T-cell (primary cell): ENCODE results near the gene MAP3K7CL. TPM values are rescaled to one million over a fixed set of nuclear protein-coding genes. Genes with fewer than 3 reads are reported as not detected.

Source experiments
- ATAC-seq, 4 experiments: fragments of 200-7000 bp in 3 of 4; fragments of 150-1000 bp in 1 of 4; cut with Tn5 transposase; replicated peaks in 1 of 4; 1 replicate in 3 of 4; 2 replicates in 1 of 4; pipeline ENCODE4 v1.10.0; 2021; ENCODE audit warnings: moderate library complexity in 3 of 4, mild to moderate bottlenecking in 2 of 4, moderate number of reproducible peaks in 1 of 4
- CTCF ChIA-PET, 2 donors: fragments of 300-600 bp; sonication (Branson Sonifier 250); formaldehyde crosslinking; loops; one replicate each; lab custom pipeline; 2022; ENCODE audit warnings: antibody characterized with exemption in 2 of 2; lab: Charles Lee
- POLR2A ChIA-PET, 2 donors: fragments of 300-600 bp; sonication (Branson Sonifier 250); formaldehyde crosslinking; loops; one replicate each; lab custom pipeline; 2022; ENCODE audit warnings: antibody characterized with exemption in 2 of 2; lab: Charles Lee
- DNase-seq, 35 experiments: peaks; one replicate each; pipeline versions ENCODE4 v3.0.0 to v3.0.0-alpha.2; 2013 to 2023
- H3K27ac ChIP-seq: one replicate; pipeline ENCODE4 v1.5.1; 2013; ENCODE audit warnings: low read length
- H3K27me3 ChIP-seq, 2 experiments: replicated peaks in 1 of 2; 1 replicate in 1 of 2; 2 replicates in 1 of 2; pipeline versions ENCODE4 v1.6.1 to v1.7.0; 2013; ENCODE audit warnings: low read length in 1 of 2, mixed read lengths in 1 of 2; ENCODE audit not compliant: control insufficient read depth in 2 of 2, insufficient read depth in 2 of 2; ENCODE audit errors: extremely low read depth in 1 of 2
- H3K36me3 ChIP-seq, 2 donors: 1 replicate in 1 of 2; 2 replicates in 1 of 2; pipeline versions ENCODE4 v1.6.1 to v1.7.0; 2013; ENCODE audit warnings: low read length in 1 of 2; ENCODE audit not compliant: control insufficient read depth in 2 of 2, insufficient read depth in 1 of 2; ENCODE audit errors: extremely low read depth in 1 of 2
- H3K4me1 ChIP-seq, 2 experiments: 1 replicate in 1 of 2; 2 replicates in 1 of 2; pipeline versions ENCODE4 v1.6.1 to v1.7.0; 2013; ENCODE audit warnings: low read length in 2 of 2, mixed read lengths in 1 of 2; ENCODE audit not compliant: insufficient read depth in 2 of 2, control insufficient read depth in 1 of 2; ENCODE audit errors: extremely low read depth in 1 of 2
- H3K4me3 ChIP-seq, 2 donors: 1 replicate in 1 of 2; 2 replicates in 1 of 2; pipeline versions ENCODE4 v1.5.1 to v1.7.0; 2013; ENCODE audit warnings: mild to moderate bottlenecking in 2 of 2, low read length in 1 of 2, moderate library complexity in 1 of 2; ENCODE audit not compliant: control insufficient read depth in 1 of 2; ENCODE audit errors: extremely low read depth in 1 of 2
- H3K9me3 ChIP-seq: 2 replicates; pipeline ENCODE4 v1.7.0; 2013
- H3K27ac Mint-ChIP-seq, 2 donors: one replicate each; pipeline ENCODE4 v1.8.0; 2020 to 2021; ENCODE audit warnings: mild to moderate bottlenecking in 2 of 2, mixed read lengths in 2 of 2
- H3K27me3 Mint-ChIP-seq, 2 donors: one replicate each; pipeline ENCODE4 v1.8.0; 2021 to 2022; ENCODE audit warnings: mixed read lengths in 2 of 2
- H3K36me3 Mint-ChIP-seq: one replicate; pipeline ENCODE4 v1.8.0; 2021; ENCODE audit warnings: mixed read lengths
- H3K4me1 Mint-ChIP-seq, 3 donors: one replicate each; pipeline ENCODE4 v1.8.0; 2020 to 2022; ENCODE audit warnings: mixed read lengths in 3 of 3, mild to moderate bottlenecking in 1 of 3
- H3K4me3 Mint-ChIP-seq, 3 donors: one replicate each; pipeline ENCODE4 v1.8.0; 2020 to 2022; ENCODE audit warnings: mild to moderate bottlenecking in 3 of 3, mixed read lengths in 3 of 3, moderate library complexity in 3 of 3
- H3K9me3 Mint-ChIP-seq, 3 donors: one replicate each; pipeline ENCODE4 v1.8.0; 2020 to 2022; ENCODE audit warnings: mixed read lengths in 3 of 3
- WGBS: methylation state at CpG from one replicate; pipeline ENCODE4 v1.1.5; 2013; ENCODE audit warnings: missing lambda C conversion rate; ENCODE audit not compliant: insufficient coverage; 5-methylcytosine and 5-hydroxymethylcytosine counted together
- total RNA-seq, 35 experiments: library from RNA in 6 of 35; stranded (reverse) in 6 of 35; fragments of 120-200 nt in 1 of 35; gene quantifications; one replicate each; pipeline versions ENCODE4 v1.2.1 to v1.2.4 and lab custom pipeline; 2013 to 2026

The MAP3K7CL gene
- total RNA-seq, 5 donors from 2014 or later (not counting 1 experiment from before 2014, with no cell fraction given): 4.8 to 9.1 (median 7.4) TPM

DNA sequence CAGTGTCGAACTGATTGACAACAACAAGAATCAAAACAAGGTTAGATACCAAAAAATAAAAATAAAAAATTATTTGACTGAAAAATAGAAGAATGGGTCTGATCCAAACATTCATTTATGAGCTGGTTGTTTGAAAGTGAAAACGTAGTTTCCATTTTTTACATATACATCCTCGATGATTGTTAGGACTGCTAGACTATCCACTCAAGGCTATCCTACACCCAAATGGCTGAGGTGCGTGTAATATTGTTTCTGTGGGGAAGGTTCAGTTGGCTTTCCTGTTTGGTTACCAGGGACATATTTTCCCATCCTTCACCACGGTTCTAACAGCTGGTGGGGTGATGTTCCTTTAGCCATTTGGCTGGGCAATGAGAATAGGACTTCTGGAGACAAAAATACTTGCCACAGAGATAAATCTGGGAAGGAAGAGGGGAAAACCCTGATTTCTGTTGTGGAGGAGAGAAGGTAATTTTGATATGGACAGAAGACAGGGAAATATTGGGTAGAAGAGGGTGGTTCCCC lies 66.3 kb downstream of the MAP3K7CL start:
- peaks cover 15 to 32% (median 24%) of the 10 kb centered on the region in 3 donors for H3K4me1 Mint-ChIP-seq
- Histone ChIP-seq H3K4me1 (peaks cover 7 to 8% of the 10 kb centered on the region in 2 experiments), H3K27ac (peak overlapping the region; percentile 62), H3K4me3 (peak overlapping the region in 1 of 2 donors; percentile 13), H3K27me3 (no peaks in the 10 kb centered on the region), H3K36me3 (no peaks in the 10 kb centered on the region), H3K9me3 (no peaks in the 10 kb centered on the region)
- peaks cover 9 to 34% (median 18%) of the 10 kb centered on the region in 3 donors for H3K9me3 Mint-ChIP-seq
- POLR2A ChIA-PET: no interaction called here
- no peaks in the 10 kb centered on the region for H3K27me3 Mint-ChIP-seq
- peak in 3 of 4 experiments; percentile 2 to 7 (median 6) for ATAC-seq
- whole genome bisulfite sequencing: no CpG with 5 or more reads among the region's 5 CpGs
- H3K36me3 Mint-ChIP-seq: peaks cover 5% of the 10 kb centered on the region
- H3K4me3 Mint-ChIP-seq: peak overlapping the region; percentile 56 to 81 (median 78)
- CTCF ChIA-PET: interaction anchor here in 1 of 2 donors (0.5 to 0.6 kb wide), 2 partner anchors 176 to 279 kb away, joined by 5 read pairs; no protein-coding TSS in a partner anchor
- peak overlapping the region; percentile 83 to 89 for H3K27ac Mint-ChIP-seq
- DNase-seq: no peak

DNA sequence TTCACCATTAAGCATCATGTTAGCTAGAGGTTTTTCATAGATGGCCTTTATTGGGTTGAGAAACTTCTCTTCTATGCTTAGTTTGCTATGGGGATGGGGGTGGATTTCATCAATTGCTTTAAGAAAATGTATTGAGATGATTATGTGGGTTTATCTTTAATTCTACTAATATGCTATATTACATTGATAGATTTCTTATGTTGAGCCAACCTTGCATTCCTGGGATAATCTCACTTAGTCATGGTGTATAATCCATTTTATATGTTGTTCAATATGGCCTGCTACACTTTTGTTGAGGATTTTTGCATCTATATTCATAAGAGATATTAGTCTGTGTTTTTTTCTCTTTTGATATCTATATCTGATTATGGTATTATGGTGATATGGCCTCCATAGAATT lies 70.7 kb downstream of the MAP3K7CL start:
- ChIA-PET CTCF (no interaction called here), POLR2A (no interaction called here)
- peaks cover 3 to 7% of the 10 kb centered on the region in 2 experiments for H3K4me1 ChIP-seq
- no peak overlapping the region for H3K4me3 Mint-ChIP-seq
- ATAC-seq: no peak
- H3K4me3 ChIP-seq: no peak overlapping the region
- DNase-seq: no peak
- H3K4me1 Mint-ChIP-seq: peaks cover 5 to 14% (median 9%) of the 10 kb centered on the region in 3 donors
- H3K27ac Mint-ChIP-seq: no peak overlapping the region
- H3K27me3 ChIP-seq: no peaks in the 10 kb centered on the region
- peaks cover 3% of the 10 kb centered on the region for H3K9me3 ChIP-seq
- H3K36me3 ChIP-seq: no peaks in the 10 kb centered on the region
- no peak overlapping the region for H3K27ac ChIP-seq
- H3K27me3 Mint-ChIP-seq: no peaks in the 10 kb centered on the region
- H3K9me3 Mint-ChIP-seq: peaks cover 9 to 46% (median 24%) of the 10 kb centered on the region in 3 donors
- peaks cover 9% of the 10 kb centered on the region for H3K36me3 Mint-ChIP-seq

DNA sequence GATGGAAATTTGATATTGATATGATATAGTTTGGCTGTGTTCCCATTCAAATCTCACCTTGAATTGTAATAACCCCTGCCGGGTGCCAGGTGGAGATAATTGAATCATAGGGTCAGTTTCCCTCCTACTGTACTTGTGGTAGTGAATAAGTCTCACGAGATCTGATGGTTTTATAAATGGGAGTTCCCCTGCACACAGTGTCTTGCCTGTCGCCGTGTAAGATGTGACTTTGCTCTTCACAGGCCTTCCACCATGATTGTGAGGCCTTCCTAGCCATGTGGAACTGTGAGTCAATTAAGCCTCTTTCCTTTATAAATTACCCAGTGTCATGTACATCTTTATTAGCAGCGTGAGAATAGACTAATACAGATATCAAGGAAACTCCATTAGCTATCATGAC lies 74.6 kb downstream of the MAP3K7CL start:
- Mint-ChIP-seq H3K27ac (no peak overlapping the region), H3K9me3 (peaks cover 0 to 27% (median 19%) of the 10 kb centered on the region in 3 donors), H3K4me1 (peaks cover 0 to 8% (median 0%) of the 10 kb centered on the region in 3 donors), H3K36me3 (peaks cover 3% of the 10 kb centered on the region), H3K4me3 (no peak overlapping the region), H3K27me3 (no peaks in the 10 kb centered on the region)
- WGBS: no CpG with 5 or more reads among the region's 5 CpGs
- H3K9me3 ChIP-seq: peaks cover 3% of the 10 kb centered on the region
- H3K27me3 ChIP-seq: no peaks in the 10 kb centered on the region
- H3K4me3 ChIP-seq: no peak overlapping the region
- ChIA-PET POLR2A (interaction anchor here (0.6 kb wide), 2 partner anchors 13 to 346 kb away, joined by 3 to 6 read pairs; no protein-coding TSS in a partner anchor), CTCF (no interaction called here)
- no peak overlapping the region for H3K27ac ChIP-seq
- DNase-seq (no peak), ATAC-seq (no peak)
- H3K4me1 ChIP-seq: no peaks in the 10 kb centered on the region
- H3K36me3 ChIP-seq: no peaks in the 10 kb centered on the region

DNA sequence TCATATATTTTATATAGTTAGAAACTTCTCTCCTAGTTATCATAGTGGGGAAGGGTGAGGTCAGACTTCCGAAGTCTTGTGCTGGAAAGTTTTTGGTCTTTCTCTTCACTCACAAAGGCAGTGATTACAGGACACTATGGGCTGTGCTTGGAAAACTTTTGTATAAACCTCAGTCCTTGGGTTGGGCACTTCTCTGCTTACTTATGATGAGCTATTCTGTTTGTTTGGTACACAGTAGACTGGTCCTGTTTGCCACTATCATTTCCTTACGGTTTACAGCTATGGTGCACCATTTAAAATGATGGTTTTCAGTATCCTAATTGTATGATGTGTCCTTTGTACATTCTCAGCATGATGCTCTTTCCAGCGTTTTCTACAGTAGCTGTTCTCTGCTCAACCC lies 75.5 kb downstream of the MAP3K7CL start:
- Mint-ChIP-seq H3K27me3 (no peaks in the 10 kb centered on the region), H3K36me3 (peaks cover 3% of the 10 kb centered on the region), H3K9me3 (peaks cover 0 to 19% (median 12%) of the 10 kb centered on the region in 3 donors), H3K4me1 (peaks cover 0 to 10% (median 0%) of the 10 kb centered on the region in 3 donors), H3K27ac (no peak overlapping the region), H3K4me3 (no peak overlapping the region)
- ATAC-seq (no peak), DNase-seq (no peak)
- no peak overlapping the region for H3K27ac ChIP-seq
- ChIA-PET POLR2A (no interaction called here), CTCF (no interaction called here)
- no peaks in the 10 kb centered on the region for H3K27me3 ChIP-seq
- no CpG with 5 or more reads among the region's 3 CpGs for WGBS
- no peaks in the 10 kb centered on the region for H3K36me3 ChIP-seq
- H3K9me3 ChIP-seq: peaks cover 3% of the 10 kb centered on the region
- H3K4me3 ChIP-seq: no peak overlapping the region
- no peaks in the 10 kb centered on the region for H3K4me1 ChIP-seq

DNA sequence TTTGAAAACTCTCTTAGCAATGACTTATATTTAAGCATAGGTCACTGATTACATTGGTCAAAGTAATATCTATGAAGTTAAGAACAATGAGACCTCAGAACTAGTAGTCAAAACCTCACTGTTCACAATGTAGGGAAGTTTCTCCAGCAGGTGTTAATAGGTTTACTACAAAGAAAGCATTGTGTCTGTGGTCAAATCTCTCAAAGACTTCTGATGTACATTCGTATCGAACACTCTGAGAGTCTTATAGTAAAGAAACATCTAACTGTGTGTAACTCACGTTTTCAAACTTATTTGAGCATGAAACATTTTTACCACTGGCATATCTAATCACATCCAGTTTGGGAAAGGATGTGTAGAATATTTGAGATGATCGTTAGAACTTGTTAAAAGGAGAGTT lies 76.0 kb downstream of the MAP3K7CL start:
- no peaks in the 10 kb centered on the region for H3K36me3 ChIP-seq
- Mint-ChIP-seq H3K27ac (no peak overlapping the region), H3K4me1 (peaks cover 0 to 10% (median 0%) of the 10 kb centered on the region in 3 donors), H3K9me3 (peaks cover 0 to 15% (median 7%) of the 10 kb centered on the region in 3 donors), H3K27me3 (no peaks in the 10 kb centered on the region), H3K4me3 (no peak overlapping the region), H3K36me3 (peaks cover 3% of the 10 kb centered on the region)
- no CpG with 5 or more reads among the region's 4 CpGs for WGBS
- CTCF ChIA-PET: no interaction called here
- no peaks in the 10 kb centered on the region for H3K27me3 ChIP-seq
- DNase-seq (no peak), ATAC-seq (no peak)
- H3K9me3 ChIP-seq: peaks cover 3% of the 10 kb centered on the region
- H3K4me3 ChIP-seq: no peak overlapping the region
- no peaks in the 10 kb centered on the region for H3K4me1 ChIP-seq
- H3K27ac ChIP-seq: no peak overlapping the region
- POLR2A ChIA-PET: no interaction called here

DNA sequence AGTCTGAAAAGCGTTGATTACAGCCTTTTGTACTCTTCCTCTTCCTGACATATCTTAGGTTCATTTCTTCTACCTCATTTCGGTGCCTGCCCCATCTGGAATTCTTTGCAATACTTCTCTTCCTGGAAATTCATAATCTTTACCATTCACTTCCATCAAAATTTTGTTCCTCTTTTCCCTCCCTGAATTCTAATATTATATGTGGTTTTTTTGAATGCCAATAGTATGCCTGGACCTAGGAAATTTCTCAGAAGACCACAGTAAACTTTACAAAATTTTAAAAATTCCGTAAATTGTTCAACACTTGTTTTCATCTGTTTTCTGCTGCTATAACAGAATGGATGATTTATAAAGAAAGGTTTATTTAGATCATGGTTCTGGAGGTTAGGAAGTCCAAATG lies 76.8 kb downstream of the MAP3K7CL start:
- Histone ChIP-seq H3K9me3 (no peaks in the 10 kb centered on the region), H3K4me1 (no peaks in the 10 kb centered on the region), H3K27ac (no peak overlapping the region), H3K4me3 (no peak overlapping the region), H3K27me3 (no peaks in the 10 kb centered on the region), H3K36me3 (no peaks in the 10 kb centered on the region)
- Mint-ChIP-seq H3K4me1 (peaks cover 0 to 10% (median 0%) of the 10 kb centered on the region in 3 donors), H3K36me3 (peaks cover under 1% of the 10 kb centered on the region), H3K27ac (no peak overlapping the region), H3K4me3 (no peak overlapping the region), H3K9me3 (peaks cover 0 to 9% (median 6%) of the 10 kb centered on the region in 3 donors), H3K27me3 (no peaks in the 10 kb centered on the region)
- CTCF ChIA-PET: no interaction called here
- POLR2A ChIA-PET: no interaction called here
- 71% methylated on average over 1 of the region's 3 CpGs for WGBS
- ATAC-seq: no peak
- no peak for DNase-seq
